Measurements from ENCODE around the gene SATB2.

DNA sequence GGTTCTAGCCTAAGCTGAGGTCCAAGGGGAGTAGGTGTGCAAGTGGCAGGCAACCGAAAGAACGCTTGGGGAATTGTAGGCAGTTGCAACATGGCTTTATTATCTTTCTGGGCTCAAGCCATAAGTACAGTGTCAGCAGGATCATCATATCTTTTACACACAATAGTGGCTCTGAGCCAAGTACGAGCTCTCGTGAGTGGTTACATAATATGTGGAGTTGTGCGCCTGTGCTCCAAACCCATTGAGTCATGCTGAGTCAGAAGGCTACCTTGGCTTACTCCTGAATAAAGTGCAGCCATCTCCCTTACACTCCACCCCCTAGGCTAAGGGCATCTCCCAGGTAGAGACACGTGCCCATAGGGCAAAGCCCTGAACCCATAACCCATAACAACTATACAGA is 233.9 kb downstream of the SATB2 start:
- TF ChIP-seq CTCF (conservative IDR thresholded peaks at IDR 0.05 in 1 of 2, IDR thresholded peaks at IDR 0.05 in 1 of 2; ENCODE audit: low read depth in 1 of 2, low read length in 2 of 2) (no peak), EZH2 (IDR thresholded peaks at IDR 0.05; ENCODE audit: low read length, missing control alignments) (no peak)

Data from fibroblast of lung (primary cell).